ENCODE measurements around the gene RALGPS1.
"Not testable (repeated sequence)": the region's sequence is repeated elsewhere in the genome, so short reads cannot be mapped to it uniquely, and the experiment has no call there.

RALGPS1 gene

GRCh38 chr9:127162046-127162863, 247.7 kb downstream of the RALGPS1 start:
- DNase-seq = no peak

- DNase-seq = no peak
Observed at GRCh38 chr9:127162864-127163365, 248.3 kb downstream of the RALGPS1 start.

DNA sequence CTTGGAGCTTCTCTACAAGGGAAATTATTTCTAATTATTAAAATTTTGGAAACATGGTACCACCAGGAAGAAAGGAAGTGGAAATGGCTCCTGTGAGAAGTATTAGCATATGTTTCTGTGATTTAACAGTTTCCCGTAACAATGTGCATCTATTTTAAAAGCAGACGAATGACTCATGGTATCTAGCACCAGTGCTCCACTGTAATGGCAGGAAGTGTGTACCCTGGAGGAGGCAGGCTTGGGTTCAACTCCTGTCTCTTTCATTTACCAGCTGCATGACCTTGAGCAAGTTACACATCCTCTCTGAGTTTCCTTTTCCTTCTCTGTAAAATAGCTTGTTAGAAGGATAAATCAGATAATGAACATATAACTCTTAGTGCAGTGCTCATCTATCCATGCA, 248.8 kb downstream of the RALGPS1 start:
- DNase-seq = no peak

- no peak for DNase-seq
Observed at GRCh38 chr9:127165116-127165515, 250.5 kb downstream of the RALGPS1 start.

DNA sequence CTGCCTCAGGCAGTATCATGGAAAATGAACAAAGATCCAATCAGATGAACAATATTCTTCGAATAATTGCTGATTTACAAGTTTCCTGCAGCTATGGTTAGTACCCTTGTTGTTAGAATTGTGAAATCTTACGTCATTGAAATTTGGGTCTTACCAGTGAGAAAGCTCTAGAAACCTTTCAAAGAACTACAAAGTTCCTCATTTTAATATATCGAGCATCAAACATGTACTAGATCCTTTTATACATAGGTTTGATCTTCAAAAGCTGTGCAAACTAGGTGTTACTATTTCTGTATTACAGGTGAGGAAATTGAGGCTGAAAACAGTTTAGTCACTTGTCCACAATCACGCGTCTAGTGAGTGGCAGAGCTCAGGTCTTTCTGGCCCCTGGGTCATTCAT, 251.5 kb downstream of the RALGPS1 start:
- DNase-seq = no peak

- DNase-seq = no peak
Observed at GRCh38 chr9:127166651-127167524, 252.3 kb downstream of the RALGPS1 start.

- no peak for DNase-seq
Observed at GRCh38 chr9:127167560-127168326, 253.2 kb downstream of the RALGPS1 start.

- DNase-seq = no peak
Observed at GRCh38 chr9:127168756-127169574, 254.4 kb downstream of the RALGPS1 start.

GRCh38 chr9:127169575-127169883, 254.9 kb downstream of the RALGPS1 start:
- DNase-seq = no peak

- DNase-seq = no peak
Observed at GRCh38 chr9:127170103-127170502, 255.5 kb downstream of the RALGPS1 start.

- no peak for DNase-seq
Observed at GRCh38 chr9:127170652-127171051, 256.1 kb downstream of the RALGPS1 start.

- not testable (repeated sequence) for DNase-seq
Observed at GRCh38 chr9:127171348-127171747, 256.8 kb downstream of the RALGPS1 start.

DNA sequence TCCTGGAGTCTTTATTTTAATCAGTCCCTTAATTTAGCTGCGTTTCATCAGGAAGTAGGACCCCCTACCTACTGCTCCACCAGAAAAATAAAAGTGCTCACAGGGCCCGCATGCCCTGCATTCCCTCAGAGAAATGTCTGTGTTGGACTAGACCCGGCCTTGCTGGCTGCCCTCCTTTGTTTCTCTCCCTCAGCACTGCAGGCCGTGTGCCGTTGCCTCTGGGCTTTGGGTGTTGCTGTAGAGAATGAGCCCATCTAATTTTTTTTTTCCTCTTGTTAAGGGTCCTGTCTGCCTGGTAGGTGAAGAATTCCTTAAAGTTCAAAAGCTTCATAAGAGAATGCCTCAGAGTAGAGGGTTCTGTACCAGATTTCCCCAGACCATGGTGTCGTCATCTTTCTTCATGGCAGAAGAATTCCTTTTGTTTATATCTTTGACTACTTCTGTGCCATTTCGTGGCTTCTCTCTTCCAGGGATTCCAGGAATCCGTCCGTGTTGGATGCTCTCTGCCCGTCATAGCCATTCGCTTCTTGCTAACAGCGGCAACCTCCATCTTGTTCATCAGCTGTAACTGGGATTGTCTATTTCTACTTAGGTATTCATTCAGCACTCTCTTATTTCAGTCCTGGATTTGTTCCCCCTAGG, 257.6 kb downstream of the RALGPS1 start:
- DNase-seq = no peak

- no peak for DNase-seq
Observed at GRCh38 chr9:127173063-127173462, 258.5 kb downstream of the RALGPS1 start.

DNA sequence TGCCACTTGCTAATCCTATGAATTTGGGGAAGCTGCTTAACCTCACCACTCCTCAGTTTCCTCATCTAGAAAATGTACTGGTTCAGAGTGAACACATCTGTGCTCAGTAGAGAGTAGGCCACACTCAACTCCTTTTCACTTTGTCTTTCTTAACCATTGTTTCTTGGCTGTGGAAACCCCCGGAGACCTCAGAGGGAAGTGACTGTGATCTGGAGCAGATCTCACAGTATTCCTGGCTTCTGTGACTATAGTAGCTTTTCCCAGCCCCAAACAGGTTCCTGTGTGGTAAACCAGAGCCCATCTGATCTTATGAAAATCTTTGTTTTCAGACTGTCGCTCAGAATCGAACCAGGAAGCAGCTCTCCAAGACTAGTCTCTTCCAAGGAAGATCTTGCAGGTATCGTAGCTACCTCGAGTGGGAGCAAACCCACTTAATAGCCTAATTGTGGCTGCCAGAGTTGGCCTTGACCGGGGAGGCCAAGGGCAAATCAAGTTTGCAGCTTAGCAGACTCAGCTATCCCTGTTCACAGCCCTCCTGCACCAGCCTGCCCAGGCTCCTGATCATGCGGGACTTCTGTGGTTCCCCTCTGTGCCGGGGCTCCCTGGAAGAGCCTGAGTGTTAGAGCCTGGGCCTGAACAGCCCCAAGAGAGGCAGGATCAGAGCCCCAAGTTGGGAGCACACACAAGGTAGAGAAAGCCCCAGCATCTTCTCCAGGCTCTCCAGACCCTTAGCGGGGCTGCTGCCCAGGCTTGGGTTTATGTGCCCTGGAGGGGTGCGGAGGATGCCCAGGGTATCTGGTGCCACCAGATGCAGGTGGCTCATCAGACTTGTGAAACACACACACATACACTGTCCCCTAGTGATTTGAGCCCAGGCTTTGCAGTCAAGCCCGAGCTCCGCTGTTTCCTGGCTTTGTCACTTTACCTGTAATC, 260.1 kb downstream of the RALGPS1 start:
- DNase-seq = no peak

DNA sequence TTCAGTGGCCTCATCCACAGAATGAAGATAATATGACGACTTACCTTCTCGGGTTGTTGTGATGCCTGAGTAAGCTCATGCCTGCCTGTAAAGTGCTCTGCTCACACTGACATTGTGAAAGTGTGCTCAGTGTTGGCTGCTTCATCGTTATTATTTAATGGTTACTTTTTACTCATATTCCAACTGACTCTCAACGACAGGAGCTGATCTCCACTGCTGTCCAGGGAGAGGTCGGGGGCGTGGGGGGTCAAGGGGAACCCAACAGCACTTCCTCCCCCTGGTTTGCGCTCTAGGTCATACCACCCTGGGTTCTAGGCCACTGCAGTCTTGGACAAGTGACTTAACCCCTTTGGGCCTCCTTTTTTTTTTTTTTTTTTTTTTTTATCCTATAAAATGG, 260.7 kb downstream of the RALGPS1 start:
- no peak for DNase-seq

DNA sequence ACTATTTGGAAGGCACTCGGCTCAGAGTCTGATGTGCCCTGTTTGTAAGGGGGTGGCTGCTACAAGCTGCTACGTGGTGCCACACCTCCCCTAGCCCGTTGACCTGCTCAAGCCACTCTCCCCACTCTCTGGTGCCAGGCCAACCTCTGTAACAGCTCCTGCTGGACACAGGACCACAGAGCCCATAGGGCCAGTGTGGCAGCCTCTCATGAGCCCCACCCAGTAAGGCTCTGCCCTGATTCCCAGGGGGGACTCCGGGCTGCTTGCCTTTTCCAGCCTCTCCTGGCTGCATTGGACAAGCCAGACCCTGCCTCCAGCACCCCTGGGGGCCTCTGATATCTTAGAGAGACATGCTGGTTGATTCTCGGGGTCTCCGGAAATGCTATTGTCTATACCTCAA, 261.2 kb downstream of the RALGPS1 start:
- DNase-seq = no peak

GRCh38 chr9:127176631-127177030, 262.0 kb downstream of the RALGPS1 start:
- DNase-seq = no peak

DNA sequence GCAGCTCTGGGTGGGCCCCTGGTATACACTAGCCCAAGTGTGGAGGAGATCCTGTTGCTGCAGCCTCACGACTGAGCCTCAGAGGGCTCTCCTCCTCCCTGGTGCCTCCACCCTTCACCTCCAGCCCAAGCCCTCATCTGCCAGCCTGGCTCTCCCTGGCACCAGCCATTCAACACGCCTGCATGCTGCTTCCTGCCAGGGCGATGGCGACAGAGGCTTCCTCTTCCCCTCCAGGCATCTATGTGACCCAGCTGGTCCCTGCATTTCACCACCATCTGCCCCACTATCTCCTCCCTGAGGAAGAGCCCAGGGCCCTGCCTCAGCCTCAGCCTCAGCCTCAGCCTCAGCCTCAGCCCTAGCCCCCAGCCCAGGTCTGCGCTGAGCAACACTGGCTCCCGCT, 262.6 kb downstream of the RALGPS1 start:
- no peak for DNase-seq

GRCh38 chr9:127177665-127178265, 263.2 kb downstream of the RALGPS1 start:
- no peak for DNase-seq
